GM23338 (cell line): Measurements from ENCODE around the gene PKIB. TPM values are rescaled to one million over a fixed set of nuclear protein-coding genes. Genes with fewer than 3 reads are reported as not detected.

ENCODE experiments used
- ATAC-seq: fragments of 200-7000 bp; cut with Tn5 transposase; 3 replicates; pipeline ENCODE4 v1.9.1; 2020
- DNase-seq: peaks from one replicate; pipeline ENCODE4 v3.0.0-alpha.2; 2015; ENCODE audit warnings: low spot score
- H2AFZ ChIP-seq: fragments of 200-600 bp; sonication (generic); 2 replicates; pipeline ENCODE4 v1.8.0; 2016; ENCODE audit warnings: antibody characterized with exemption, mild to moderate bottlenecking, moderate library complexity
- H3F3A ChIP-seq: fragments of 200-600 bp; sonication (generic); replicated peaks from 2 replicates; pipeline ENCODE4 v1.8.0; 2017; ENCODE audit warnings: antibody characterized with exemption, mixed run types, low read depth
- H3K27ac ChIP-seq: fragments of 200-600 bp; sonication (generic); 2 replicates; pipeline ENCODE4 v1.6.1; 2016; ENCODE audit warnings: low read depth
- H3K27me3 ChIP-seq: fragments of 200-600 bp; sonication (generic); 2 replicates; pipeline ENCODE4 v1.8.0; 2016; ENCODE audit warnings: mild to moderate bottlenecking, mixed run types, moderate library complexity; ENCODE audit not compliant: insufficient read depth
- H3K36me3 ChIP-seq: fragments of 200-600 bp; sonication (generic); 2 replicates; pipeline ENCODE4 v1.8.0; 2016; ENCODE audit warnings: mild to moderate bottlenecking; ENCODE audit not compliant: insufficient read depth
- H3K4me1 ChIP-seq: fragments of 200-600 bp; sonication (generic); 2 replicates; pipeline ENCODE4 v1.8.0; 2016; ENCODE audit warnings: mild to moderate bottlenecking, moderate library complexity; ENCODE audit not compliant: insufficient read depth
- H3K4me2 ChIP-seq: fragments of 200-600 bp; sonication (generic); 2 replicates; pipeline ENCODE4 v1.7.1; 2017; ENCODE audit warnings: mixed run types
- H3K4me3 ChIP-seq: fragments of 200-600 bp; sonication (generic); 2 replicates; pipeline ENCODE4 v1.6.1; 2016; ENCODE audit warnings: mixed run types
- H3K79me2 ChIP-seq: fragments of 200-600 bp; sonication (generic); replicated peaks from 2 replicates; pipeline ENCODE4 v1.8.0; 2017; ENCODE audit warnings: mild to moderate bottlenecking; ENCODE audit not compliant: insufficient read depth
- H3K9me2 ChIP-seq: fragments of 200-600 bp; sonication (generic); 2 replicates; pipeline ENCODE4 v1.8.0; 2017; ENCODE audit not compliant: insufficient read depth
- H4K20me1 ChIP-seq: fragments of 200-600 bp; sonication (generic); replicated peaks from 2 replicates; pipeline ENCODE4 v1.8.0; 2017; ENCODE audit warnings: mild to moderate bottlenecking; ENCODE audit not compliant: insufficient read depth
- H3K27ac Mint-ChIP-seq: 2 replicates; pipeline ENCODE4 v1.8.0; 2020; ENCODE audit warnings: inconsistent platforms, mild to moderate bottlenecking, moderate library complexity, mixed read lengths
- H3K27me3 Mint-ChIP-seq: 3 replicates; pipeline ENCODE4 v1.8.0; 2022; ENCODE audit warnings: low read depth, mild to moderate bottlenecking, moderate library complexity, mixed read lengths, inconsistent platforms; ENCODE audit not compliant: insufficient read depth, poor library complexity
- H3K36me3 Mint-ChIP-seq: 3 replicates; pipeline ENCODE4 v1.8.0; 2021; ENCODE audit warnings: low read depth, mild to moderate bottlenecking, inconsistent platforms, moderate library complexity, mixed read lengths
- H3K4me1 Mint-ChIP-seq: 3 replicates; pipeline ENCODE4 v1.8.0; 2020; ENCODE audit warnings: mild to moderate bottlenecking, inconsistent platforms, mixed read lengths
- H3K4me3 Mint-ChIP-seq: 3 replicates; pipeline ENCODE4 v1.8.0; 2021; ENCODE audit warnings: moderate library complexity, mild to moderate bottlenecking, inconsistent platforms, mixed read lengths
- H3K9me3 Mint-ChIP-seq: 3 replicates; pipeline ENCODE4 v1.8.0; 2020; ENCODE audit warnings: moderate library complexity, mild to moderate bottlenecking, inconsistent platforms, mixed read lengths
- CREB1 ChIP-seq: fragments of 250-450 bp; sonication (Bioruptor Pico); IDR thresholded peaks from 2 replicates; pipeline ENCODE4 v1.5.0; 2020; ENCODE audit warnings: low read depth, mild to moderate bottlenecking, moderate library complexity
- EZH2 ChIP-seq: fragments of 200-600 bp; sonication (generic); IDR thresholded peaks from one replicate; pipeline ENCODE4 v1.8.0; 2017; ENCODE audit warnings: antibody characterized with exemption, mild to moderate bottlenecking, low read depth; ENCODE audit not compliant: unreplicated experiment
- JUNB ChIP-seq: IDR thresholded peaks from one replicate; pipeline ENCODE4 v1.6.1; 2016; ENCODE audit warnings: antibody characterized with exemption; ENCODE audit not compliant: unreplicated experiment
- NANOG ChIP-seq: IDR thresholded peaks from 2 replicates; pipeline ENCODE4 v1.6.1; 2016; ENCODE audit warnings: antibody characterized with exemption, borderline replicate concordance
- POLR2AphosphoS5 ChIP-seq: IDR thresholded peaks from 2 replicates; pipeline ENCODE4 v1.6.1; 2016; ENCODE audit warnings: antibody characterized with exemption, low read depth
- STAT1 ChIP-seq: IDR thresholded peaks from one replicate; pipeline ENCODE4 v1.6.1; 2016; ENCODE audit warnings: antibody characterized with exemption; ENCODE audit not compliant: unreplicated experiment
- ZNF114 ChIP-seq: fragments of 250-450 bp; sonication (Bioruptor Pico); IDR thresholded peaks from 2 replicates; pipeline ENCODE4 v1.5.0; 2020; ENCODE audit warnings: mild to moderate bottlenecking, moderate library complexity
- ZNF331 ChIP-seq: fragments of 250-450 bp; sonication (Bioruptor Pico); IDR thresholded peaks from 2 replicates; pipeline ENCODE4 v1.5.0; 2020; ENCODE audit warnings: low read depth, mild to moderate bottlenecking, moderate library complexity
- polyA plus RNA-seq: library from polyadenylated mRNA; unstranded; fragments of >200 nt; fragmentation: Nextera tagmentation; extraction: Ambion mirVana; gene quantifications from 2 replicates; pipeline ENCODE4 v1.2.1, GENCODE V29; 2016
- total RNA-seq: library from RNA; depleted of rRNA; stranded (reverse); fragments of >200 nt; shearing (Covaris generic); gene quantifications from 2 replicates; pipeline ENCODE4 v1.2.3, GENCODE V29; 2014
- TF ChIP-seq, protein P1 (sequence below): fragments of 250-450 bp; sonication (Bioruptor Pico); IDR thresholded peaks from 2 replicates; pipeline ENCODE4 v1.5.0; 2020; ENCODE audit warnings: mild to moderate bottlenecking, moderate library complexity
- TF ChIP-seq, protein P2 (sequence below): IDR thresholded peaks from one replicate; pipeline ENCODE4 v1.6.1; 2018; ENCODE audit warnings: antibody characterized with exemption; ENCODE audit not compliant: unreplicated experiment
- TF ChIP-seq, protein P3 (sequence below): IDR thresholded peaks from 2 replicates; pipeline ENCODE4 v1.6.1; 2016; ENCODE audit warnings: antibody characterized with exemption

The PKIB gene
- total and polyA plus RNA-seq, 2 experiments from 2014 or later: 125 to 170 TPM

DNA sequence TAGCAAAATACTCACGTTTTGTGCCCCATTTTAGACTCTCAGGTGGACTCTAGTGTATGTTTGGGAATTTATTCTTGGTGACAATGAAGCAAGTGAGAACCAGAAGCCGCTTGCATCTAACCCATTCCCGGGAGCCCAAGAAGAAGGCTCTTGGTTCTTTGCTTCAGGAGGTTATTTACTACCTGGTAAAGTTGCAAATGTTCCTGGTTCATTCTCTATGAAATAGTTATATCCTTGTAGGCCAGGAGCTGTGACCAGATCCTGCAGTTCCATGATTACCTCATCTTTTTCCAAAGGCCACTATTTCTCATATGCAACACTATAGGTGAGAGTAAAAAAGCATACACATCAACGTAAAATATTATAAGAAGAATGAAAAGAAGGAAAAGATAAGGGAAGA is 108.4 kb downstream of the PKIB start:
- H3K4me3 ChIP-seq: no peak overlapping the region
- H3K36me3 Mint-ChIP-seq: peaks cover 6% of the 10 kb centered on the region; the same call in 2 of the 3 replicates

More for the DNA sequence above, 108.4 kb downstream of the PKIB start:
- Histone ChIP-seq H3K36me3 (no peaks in the 10 kb centered on the region), H3K27ac (no peak overlapping the region), H4K20me1 (no peaks in the 10 kb centered on the region), H2AFZ (no peak overlapping the region), H3F3A (no peaks in the 10 kb centered on the region), H3K79me2 (no peaks in the 10 kb centered on the region), H3K27me3 (no peaks in the 10 kb centered on the region), H3K4me2 (no peak overlapping the region), H3K4me1 (peaks cover 18% of the 10 kb centered on the region), H3K9me2 (no peaks in the 10 kb centered on the region)
- Mint-ChIP-seq H3K27me3 (no peaks in the 10 kb centered on the region), H3K27ac (no peak overlapping the region), H3K4me1 (peaks cover 16% of the 10 kb centered on the region), H3K4me3 (no peak overlapping the region), H3K9me3 (no peaks in the 10 kb centered on the region)
- no peak for DNase-seq
- ATAC-seq: no peak
- TF ChIP-seq NANOG (no peak), ZNF331 (CRISPR knock-in tag) (no peak), ZNF114 (CRISPR knock-in tag) (no peak), STAT1 (no peak), EZH2 (no peak), CREB1 (CRISPR knock-in tag) (no peak), JUNB (no peak), POLR2AphosphoS5 (no peak)
- TF ChIP-seq, protein P1, sequence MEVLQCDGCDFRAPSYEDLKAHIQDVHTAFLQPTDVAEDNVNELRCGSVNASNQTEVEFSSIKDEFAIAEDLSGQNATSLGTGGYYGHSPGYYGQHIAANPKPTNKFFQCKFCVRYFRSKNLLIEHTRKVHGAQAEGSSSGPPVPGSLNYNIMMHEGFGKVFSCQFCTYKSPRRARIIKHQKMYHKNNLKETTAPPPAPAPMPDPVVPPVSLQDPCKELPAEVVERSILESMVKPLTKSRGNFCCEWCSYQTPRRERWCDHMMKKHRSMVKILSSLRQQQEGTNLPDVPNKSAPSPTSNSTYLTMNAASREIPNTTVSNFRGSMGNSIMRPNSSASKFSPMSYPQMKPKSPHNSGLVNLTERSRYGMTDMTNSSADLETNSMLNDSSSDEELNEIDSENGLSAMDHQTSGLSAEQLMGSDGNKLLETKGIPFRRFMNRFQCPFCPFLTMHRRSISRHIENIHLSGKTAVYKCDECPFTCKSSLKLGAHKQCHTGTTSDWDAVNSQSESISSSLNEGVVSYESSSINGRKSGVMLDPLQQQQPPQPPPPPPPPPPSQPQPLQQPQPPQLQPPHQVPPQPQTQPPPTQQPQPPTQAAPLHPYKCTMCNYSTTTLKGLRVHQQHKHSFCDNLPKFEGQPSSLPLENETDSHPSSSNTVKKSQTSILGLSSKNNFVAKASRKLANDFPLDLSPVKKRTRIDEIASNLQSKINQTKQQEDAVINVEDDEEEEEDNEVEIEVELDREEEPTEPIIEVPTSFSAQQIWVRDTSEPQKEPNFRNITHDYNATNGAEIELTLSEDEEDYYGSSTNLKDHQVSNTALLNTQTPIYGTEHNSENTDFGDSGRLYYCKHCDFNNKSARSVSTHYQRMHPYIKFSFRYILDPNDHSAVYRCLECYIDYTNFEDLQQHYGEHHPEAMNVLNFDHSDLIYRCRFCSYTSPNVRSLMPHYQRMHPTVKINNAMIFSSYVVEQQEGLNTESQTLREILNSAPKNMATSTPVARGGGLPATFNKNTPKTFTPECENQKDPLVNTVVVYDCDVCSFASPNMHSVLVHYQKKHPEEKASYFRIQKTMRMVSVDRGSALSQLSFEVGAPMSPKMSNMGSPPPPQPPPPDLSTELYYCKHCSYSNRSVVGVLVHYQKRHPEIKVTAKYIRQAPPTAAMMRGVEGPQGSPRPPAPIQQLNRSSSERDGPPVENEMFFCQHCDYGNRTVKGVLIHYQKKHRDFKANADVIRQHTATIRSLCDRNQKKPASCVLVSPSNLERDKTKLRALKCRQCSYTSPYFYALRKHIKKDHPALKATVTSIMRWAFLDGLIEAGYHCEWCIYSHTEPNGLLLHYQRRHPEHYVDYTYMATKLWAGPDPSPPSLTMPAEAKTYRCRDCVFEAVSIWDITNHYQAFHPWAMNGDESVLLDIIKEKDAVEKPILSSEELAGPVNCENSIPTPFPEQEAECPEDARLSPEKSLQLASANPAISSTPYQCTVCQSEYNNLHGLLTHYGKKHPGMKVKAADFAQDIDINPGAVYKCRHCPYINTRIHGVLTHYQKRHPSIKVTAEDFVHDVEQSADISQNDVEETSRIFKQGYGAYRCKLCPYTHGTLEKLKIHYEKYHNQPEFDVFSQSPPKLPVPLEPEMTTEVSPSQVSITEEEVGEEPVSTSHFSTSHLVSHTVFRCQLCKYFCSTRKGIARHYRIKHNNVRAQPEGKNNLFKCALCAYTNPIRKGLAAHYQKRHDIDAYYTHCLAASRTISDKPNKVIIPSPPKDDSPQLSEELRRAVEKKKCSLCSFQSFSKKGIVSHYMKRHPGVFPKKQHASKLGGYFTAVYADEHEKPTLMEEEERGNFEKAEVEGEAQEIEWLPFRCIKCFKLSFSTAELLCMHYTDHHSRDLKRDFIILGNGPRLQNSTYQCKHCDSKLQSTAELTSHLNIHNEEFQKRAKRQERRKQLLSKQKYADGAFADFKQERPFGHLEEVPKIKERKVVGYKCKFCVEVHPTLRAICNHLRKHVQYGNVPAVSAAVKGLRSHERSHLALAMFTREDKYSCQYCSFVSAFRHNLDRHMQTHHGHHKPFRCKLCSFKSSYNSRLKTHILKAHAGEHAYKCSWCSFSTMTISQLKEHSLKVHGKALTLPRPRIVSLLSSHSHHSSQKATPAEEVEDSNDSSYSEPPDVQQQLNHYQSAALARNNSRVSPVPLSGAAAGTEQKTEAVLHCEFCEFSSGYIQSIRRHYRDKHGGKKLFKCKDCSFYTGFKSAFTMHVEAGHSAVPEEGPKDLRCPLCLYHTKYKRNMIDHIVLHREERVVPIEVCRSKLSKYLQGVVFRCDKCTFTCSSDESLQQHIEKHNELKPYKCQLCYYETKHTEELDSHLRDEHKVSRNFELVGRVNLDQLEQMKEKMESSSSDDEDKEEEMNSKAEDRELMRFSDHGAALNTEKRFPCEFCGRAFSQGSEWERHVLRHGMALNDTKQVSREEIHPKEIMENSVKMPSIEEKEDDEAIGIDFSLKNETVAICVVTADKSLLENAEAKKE (CRISPR knock-in tag): no peak
- TF ChIP-seq, protein P2, sequence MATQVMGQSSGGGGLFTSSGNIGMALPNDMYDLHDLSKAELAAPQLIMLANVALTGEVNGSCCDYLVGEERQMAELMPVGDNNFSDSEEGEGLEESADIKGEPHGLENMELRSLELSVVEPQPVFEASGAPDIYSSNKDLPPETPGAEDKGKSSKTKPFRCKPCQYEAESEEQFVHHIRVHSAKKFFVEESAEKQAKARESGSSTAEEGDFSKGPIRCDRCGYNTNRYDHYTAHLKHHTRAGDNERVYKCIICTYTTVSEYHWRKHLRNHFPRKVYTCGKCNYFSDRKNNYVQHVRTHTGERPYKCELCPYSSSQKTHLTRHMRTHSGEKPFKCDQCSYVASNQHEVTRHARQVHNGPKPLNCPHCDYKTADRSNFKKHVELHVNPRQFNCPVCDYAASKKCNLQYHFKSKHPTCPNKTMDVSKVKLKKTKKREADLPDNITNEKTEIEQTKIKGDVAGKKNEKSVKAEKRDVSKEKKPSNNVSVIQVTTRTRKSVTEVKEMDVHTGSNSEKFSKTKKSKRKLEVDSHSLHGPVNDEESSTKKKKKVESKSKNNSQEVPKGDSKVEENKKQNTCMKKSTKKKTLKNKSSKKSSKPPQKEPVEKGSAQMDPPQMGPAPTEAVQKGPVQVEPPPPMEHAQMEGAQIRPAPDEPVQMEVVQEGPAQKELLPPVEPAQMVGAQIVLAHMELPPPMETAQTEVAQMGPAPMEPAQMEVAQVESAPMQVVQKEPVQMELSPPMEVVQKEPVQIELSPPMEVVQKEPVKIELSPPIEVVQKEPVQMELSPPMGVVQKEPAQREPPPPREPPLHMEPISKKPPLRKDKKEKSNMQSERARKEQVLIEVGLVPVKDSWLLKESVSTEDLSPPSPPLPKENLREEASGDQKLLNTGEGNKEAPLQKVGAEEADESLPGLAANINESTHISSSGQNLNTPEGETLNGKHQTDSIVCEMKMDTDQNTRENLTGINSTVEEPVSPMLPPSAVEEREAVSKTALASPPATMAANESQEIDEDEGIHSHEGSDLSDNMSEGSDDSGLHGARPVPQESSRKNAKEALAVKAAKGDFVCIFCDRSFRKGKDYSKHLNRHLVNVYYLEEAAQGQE: no peak
- TF ChIP-seq, protein P3, sequence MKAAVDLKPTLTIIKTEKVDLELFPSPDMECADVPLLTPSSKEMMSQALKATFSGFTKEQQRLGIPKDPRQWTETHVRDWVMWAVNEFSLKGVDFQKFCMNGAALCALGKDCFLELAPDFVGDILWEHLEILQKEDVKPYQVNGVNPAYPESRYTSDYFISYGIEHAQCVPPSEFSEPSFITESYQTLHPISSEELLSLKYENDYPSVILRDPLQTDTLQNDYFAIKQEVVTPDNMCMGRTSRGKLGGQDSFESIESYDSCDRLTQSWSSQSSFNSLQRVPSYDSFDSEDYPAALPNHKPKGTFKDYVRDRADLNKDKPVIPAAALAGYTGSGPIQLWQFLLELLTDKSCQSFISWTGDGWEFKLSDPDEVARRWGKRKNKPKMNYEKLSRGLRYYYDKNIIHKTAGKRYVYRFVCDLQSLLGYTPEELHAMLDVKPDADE: no peak
